ENCODE data around the gene CALR. TPM values are rescaled to one million over a fixed set of nuclear protein-coding genes. Genes with fewer than 3 reads are reported as not detected.

CALR gene
- polyA plus RNA-seq, 12 donors, result 312 to 584 (median 398) TPM

DNA sequence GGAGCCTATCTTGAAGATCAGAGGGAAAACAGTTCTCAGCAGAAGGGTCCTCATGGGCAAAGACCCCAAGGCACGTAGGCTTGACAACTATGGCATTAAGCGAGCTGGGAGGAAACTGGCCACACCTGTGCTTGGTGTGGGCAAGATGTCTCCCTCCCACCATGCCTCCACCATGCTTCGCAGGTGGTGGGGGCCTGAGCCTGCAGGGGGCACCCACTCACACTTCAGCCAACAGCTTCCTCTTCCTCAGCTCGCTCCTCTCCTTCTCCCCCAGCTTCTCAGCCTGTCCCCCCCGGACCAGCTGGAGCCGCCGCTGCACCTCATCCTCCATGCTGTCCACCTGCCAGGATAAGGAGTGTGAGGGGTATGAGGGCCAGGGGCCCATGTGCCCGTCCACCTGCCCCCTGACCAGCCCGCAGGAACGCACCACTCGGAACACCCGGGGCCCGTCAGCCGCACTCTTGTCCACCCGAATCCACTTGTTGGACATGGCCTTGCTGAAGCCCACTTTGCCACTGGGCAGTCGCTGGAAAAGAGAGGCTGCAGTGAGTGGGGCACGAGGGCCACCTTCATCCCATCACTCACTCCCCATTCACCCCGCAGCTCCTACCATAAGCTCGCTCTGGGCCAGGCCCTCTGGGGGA lies 8.3 kb upstream of the CALR start:
- no peak for DNase-seq

DNA sequence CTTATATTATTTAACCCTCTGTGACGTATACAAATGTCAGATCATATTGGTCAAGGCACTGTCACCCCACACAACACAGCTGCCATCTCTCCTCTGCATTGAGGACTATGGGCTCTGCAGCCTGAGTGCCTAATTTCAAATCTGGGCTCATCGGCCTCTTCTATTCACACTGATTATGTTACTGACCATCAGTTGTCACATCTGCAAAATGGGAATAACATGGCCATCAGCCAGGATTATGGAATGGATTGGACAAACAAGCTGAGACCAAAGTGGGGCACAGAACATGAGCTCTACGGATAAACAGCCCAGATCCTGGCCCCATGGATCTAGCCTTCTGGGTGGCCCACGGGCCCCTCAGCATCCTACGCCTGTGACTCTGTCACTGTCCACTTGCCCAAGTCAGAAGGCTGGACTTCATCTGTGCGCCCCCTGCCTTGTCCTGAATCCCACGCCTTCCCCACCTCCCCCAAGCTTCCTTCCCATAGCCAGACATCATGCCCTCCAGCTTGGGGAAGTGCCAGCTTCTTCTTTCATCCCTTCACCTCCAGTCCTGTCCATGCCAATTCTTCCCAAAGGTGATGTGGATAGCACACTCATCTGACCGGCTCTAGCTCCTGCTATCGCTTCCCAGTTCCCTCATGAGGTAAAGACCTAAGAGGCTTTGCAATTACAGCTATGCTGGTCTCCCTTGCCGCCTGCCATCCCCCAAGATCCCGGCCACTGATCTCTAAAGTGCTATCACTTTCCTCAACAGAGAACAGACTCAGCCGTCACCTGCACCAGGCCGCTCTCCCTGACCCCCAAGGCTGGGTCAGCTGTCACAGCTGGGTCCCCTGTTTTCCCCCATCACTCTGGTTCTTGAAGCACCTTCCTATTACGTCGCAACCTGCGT lies 5.8 kb upstream of the CALR start:
- no peak for DNase-seq

DNA sequence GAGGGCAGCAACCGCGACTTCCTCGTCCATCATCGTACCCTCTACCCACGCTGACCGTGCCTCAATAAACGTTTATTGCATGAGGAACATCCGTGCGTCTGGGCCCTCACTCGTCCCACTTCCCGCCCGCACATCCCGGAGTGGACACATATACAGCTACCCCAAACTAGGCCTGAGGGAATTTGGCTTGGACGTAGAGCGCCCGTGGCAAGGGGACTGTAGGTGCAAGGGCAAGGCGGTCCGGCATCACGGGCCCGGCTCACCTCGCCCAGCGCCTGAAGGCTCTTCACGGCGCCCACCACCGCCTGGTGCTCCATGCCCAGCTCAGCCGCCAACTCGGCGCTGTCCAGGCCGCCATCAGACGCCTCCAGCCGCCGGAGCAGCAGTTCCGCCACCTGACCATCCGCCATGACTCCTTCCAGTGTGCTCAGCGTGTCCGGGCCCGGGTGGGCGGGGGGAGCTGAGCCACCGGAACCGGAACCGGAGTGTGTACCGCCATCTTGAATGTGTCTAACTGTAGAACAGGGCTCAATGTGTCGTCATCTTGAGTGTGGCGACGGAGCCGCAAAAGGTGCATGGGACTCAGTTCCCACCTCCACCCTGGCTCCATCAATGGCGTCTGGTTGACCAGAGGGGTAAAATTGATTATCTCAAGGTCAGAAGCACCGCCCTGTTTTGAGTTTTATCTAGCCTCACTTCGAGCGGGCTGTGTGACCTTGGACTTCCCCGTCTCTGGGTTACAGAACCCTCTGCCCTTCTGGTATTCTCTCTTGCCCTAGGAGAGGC lies 4.9 kb upstream of the CALR start, which contains the start of gene FARSA:
FARSA (minus strand) TSS at position 425 of the 786 bp plus-strand sequence; CDS start at position 410, 15 bp downstream.
- DNase-seq, result peak; percentile 93

DNA sequence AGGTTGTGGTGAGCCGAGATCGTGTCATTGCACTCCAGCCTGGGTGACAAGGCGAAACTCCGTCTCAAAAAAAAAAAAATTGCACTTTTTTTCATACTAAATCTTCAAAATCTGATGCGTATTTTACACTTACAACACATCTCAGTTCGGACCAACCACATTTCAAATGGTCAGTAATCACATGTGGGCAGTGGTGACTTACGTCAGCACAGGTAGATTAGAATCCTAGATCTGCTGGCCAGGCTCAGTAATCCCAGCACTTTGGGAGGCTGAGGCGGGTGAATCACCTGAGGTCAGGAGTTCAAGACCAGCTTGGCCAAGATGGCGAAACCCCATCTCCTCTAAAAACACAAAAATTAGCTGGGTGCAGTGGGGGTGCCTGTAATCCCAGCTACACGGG lies 3.3 kb upstream of the CALR start:
- no peak for DNase-seq

DNA sequence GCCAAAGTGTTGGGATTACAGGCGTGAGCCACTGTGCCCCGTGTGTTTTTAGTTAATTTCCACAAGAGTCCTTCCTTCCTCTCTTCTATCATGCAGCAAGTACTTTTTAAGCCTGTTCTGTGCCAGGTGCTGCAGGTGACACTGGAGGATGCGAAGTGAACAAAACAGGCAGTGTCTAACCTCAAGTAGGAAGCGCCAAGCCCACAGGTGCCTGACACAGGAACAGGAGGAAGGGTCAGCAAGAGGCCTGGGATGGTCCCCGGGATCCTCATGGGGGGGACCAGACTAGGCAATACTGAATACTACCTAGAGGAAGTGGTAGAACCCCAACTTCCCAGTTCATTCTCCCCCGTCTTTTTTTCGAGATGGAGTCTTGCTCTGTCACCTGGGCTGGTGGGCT lies 1.8 kb upstream of the CALR start:
- no peak for DNase-seq

DNA sequence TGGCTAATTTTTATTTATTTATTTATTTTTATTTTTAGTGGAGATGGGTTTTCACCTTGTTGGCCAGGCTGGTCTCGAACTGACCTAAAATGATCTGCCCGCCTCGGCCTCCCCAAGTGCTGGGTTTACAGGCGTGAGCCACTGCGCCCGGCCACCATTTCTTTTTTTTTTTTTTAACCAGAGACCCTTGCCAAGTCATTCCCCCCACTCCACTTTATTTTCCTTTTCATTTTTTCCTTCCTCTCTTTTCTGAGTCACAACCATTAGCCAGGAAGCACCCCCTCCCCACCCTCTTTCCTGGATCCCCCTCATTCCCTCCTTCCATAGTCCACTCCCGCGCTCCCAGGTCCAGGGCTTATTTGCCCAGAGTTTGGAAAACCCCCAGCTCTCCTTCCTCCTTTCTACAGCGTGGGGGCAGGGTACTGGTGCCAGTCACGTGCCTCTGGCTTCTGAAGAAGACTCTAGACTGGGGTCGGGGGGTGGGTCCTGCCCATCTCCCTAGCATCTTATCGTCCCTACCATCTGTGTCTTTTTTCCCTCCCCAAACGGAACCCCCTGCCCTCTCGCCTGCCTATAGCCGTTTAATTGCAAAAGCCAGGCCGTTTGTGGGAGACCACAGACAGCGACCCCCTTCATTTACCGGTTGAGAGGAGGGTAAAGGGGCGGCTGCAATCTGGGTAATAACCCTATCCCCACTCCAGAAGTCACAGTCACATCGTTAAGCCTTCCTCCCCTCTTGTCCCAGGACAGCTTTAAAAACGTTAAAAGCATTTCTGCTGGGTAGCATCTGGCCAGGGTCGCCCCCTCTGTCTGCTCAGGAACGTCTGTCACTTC lies 1.1 kb upstream of the CALR start:
- no peak for DNase-seq

- no peak for DNase-seq
These were observed 581 bp downstream of the CALR start for GRCh38 chr19:12938779-12939601.

DNA sequence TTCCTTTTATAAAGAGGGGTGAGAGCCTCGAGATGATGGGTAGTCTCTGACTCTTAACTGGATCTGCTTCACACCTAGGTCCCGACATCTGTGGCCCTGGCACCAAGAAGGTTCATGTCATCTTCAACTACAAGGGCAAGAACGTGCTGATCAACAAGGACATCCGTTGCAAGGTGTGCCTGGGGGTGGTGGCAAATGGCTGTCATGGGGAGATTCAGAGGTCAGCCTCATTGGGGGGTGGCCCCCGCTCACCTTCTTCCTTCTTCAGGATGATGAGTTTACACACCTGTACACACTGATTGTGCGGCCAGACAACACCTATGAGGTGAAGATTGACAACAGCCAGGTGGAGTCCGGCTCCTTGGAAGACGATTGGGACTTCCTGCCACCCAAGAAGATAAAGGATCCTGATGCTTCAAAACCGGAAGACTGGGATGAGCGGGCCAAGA lies 1.6 kb downstream of the CALR start:
- DNase-seq, result no peak

GRCh38 chr19:12940897-12941296 lies 2.5 kb downstream of the CALR start:
- no peak for DNase-seq

DNA sequence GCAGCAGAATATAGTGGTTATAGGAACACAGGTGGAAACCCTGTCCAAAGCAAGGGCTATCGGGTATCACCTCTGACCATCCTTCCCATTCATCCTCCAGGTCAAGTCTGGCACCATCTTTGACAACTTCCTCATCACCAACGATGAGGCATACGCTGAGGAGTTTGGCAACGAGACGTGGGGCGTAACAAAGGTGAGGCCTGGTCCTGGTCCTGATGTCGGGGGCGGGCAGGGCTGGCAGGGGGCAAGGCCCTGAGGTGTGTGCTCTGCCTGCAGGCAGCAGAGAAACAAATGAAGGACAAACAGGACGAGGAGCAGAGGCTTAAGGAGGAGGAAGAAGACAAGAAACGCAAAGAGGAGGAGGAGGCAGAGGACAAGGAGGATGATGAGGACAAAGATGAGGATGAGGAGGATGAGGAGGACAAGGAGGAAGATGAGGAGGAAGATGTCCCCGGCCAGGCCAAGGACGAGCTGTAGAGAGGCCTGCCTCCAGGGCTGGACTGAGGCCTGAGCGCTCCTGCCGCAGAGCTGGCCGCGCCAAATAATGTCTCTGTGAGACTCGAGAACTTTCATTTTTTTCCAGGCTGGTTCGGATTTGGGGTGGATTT lies 5.1 kb downstream of the CALR start:
- no peak for DNase-seq

- no peak for DNase-seq
These were observed 5.8 kb downstream of the CALR start for GRCh38 chr19:12944104-12944674.

- DNase-seq, result peak; percentile 99
These were observed 7.2 kb downstream of the CALR start, which contains the start of gene RAD23A for GRCh38 chr19:12945479-12946091. TSS of gene RAD23A (plus strand) at chr19:12945862. CDS start at chr19:12945949, 87 bp downstream.

DNA sequence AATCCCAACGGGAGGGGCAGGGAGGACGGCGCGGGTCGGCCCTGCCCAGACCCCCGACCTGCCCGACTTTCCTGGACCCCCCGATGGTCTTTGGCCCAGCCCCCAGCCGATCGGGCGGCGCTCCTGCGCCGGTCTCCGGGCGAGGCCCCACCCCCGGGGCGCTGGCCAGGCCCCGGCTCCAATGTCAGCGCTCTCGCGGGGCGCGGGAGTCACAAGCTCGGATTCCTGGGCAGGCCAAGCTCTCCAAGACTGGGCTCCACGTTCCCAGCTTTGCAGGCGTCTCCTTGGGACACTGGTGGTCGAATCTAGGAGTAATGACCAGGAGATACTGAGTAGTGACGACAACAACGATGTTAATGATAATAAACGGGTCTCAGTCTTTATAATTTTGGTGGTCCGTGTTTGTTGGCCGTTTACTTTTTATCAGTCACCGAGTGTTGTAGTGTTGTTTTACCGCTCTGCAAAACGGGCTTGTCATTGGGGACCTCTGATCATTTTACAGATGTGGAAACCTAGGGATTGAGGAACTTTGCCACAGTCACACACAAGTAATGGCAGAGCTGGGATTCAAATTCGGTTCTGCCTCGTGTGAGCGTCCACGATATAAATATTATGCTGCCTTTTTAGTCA lies 7.8 kb downstream of the CALR start:
- DNase-seq, result peak; percentile 75

DNA sequence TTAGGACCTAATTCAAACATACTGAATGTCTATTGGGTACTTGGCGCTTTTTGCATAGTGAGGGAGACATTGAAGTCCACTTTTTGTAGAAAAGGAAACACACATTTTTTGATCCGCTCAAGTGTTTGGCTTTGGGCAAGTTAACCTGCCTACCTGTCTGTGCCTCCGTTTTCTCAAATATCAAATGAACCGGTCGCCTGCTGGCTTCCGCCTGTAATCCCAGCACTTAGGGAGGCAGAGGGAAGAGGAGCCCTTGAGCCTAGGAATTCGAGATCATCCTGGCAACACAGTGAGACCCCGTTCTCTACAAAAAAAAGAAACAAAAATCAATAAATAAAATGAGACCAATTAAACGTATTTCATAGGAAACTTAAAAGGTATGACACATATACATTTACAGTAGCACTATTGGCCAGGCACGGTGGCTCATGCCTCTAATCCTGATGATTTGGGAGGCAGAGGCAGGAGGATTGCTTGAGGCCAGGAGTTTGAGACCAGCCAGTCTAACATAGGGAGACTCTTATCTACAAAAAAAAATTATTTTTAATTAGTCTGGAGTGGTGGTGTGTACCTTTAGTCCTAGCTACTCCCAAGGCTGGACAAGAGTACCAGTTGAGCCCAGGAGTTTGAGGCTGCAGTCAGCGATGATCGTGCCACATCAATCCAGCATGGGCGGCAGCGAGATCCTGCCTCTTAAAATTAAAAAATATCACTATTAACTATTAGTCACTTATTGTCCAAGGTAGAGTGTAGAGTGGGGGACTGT lies 8.5 kb downstream of the CALR start:
- no peak for DNase-seq

DNA sequence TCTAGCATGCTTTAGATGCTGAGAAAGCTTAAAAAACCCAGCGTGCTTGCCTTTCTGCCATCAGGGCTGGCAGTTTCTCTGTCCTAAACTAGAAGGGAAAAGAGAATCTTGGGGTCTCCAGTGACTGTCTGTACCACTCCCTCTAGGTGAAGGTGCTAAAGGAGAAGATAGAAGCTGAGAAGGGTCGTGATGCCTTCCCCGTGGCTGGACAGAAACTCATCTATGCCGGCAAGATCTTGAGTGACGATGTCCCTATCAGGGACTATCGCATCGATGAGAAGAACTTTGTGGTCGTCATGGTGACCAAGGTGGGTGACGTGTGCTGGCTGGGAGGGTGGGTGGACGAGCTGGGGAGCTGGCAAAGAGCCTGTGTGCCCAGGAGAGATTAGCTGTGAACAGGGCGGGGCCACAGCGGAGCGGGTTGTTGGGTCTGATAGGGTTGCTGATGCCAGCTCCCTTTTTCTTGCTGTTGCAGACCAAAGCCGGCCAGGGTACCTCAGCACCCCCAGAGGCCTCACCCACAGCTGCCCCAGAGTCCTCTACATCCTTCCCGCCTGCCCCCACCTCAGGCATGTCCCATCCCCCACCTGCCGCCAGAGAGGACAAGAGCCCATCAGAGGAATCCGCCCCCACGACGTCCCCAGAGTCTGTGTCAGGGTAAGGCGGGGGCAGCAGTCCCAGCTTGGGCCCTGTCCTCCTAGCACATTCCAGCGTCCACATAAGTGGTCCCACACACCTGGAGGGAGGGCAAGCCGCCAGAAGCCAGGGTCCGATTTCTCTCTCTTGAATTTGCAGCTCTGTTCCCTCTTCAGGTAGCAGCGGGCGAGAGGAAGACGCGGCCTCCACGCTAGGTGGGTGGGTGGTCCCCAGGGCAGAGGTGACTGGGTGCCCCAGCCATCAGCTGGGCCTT lies 9.5 kb downstream of the CALR start:
- DNase-seq, result no peak

DNA sequence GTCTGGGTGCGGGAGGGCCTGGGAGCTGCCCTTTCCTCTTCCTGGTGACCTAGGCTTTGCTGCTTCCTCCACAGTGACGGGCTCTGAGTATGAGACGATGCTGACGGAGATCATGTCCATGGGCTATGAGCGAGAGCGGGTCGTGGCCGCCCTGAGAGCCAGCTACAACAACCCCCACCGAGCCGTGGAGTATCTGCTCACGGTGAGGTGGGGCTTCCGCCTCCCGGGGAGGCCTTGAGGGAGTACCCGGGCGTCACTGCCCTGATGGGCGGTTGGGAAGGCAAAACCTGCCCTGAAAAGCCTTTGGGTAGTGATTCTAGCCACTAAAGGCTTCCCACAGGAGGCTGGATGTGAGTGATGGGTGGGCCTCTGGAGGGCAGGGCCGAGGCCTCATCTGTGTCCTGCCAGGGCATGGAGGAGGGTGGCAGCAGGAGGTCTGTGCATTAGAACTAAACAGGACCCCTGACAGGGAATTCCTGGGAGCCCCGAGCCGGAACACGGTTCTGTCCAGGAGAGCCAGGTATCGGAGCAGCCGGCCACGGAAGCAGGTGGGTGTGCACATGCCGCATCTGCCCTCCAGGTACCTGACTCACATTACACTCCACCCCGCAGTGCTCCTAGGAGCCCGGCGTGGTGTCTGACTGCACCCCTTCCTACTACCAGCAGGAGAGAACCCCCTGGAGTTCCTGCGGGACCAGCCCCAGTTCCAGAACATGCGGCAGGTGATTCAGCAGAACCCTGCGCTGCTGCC lies 10.4 kb downstream of the CALR start:
- DNase-seq, result no peak

Measured in muscle of arm (tissue), 12 donors.